Mucosa of stomach (tissue), 1 donor: ENCODE data around the gene ABCG1.

Source experiments
- H3K27me3 ChIP-seq: one replicate; pipeline ENCODE4 v1.7.0; 2013; ENCODE audit warnings: mild to moderate bottlenecking, low read length; ENCODE audit not compliant: control insufficient read depth, insufficient read depth
- H3K36me3 ChIP-seq: one replicate; pipeline ENCODE4 v1.7.0; 2013; ENCODE audit warnings: low read length; ENCODE audit not compliant: control insufficient read depth, insufficient read depth
- H3K4me1 ChIP-seq: one replicate; pipeline ENCODE4 v1.7.0; 2013; ENCODE audit warnings: mild to moderate bottlenecking, low read length; ENCODE audit not compliant: control insufficient read depth, insufficient read depth
- H3K4me3 ChIP-seq: one replicate; pipeline ENCODE4 v1.7.0; 2013; ENCODE audit warnings: low read length
- H3K9ac ChIP-seq: one replicate; pipeline ENCODE4 v1.7.0; 2013; ENCODE audit warnings: mild to moderate bottlenecking, low read length, moderate library complexity
- H3K9me3 ChIP-seq: one replicate; pipeline ENCODE4 v1.7.0; 2013; ENCODE audit warnings: mild to moderate bottlenecking, low read length, moderate library complexity; ENCODE audit not compliant: control insufficient read depth
- donor health status: Pancreatic carcinoma.

The ABCG1 gene

GRCh38 chr21:42194863-42195262 is 24.1 kb upstream of the ABCG1 start:
- no peaks in the 10 kb centered on the region for H3K9me3 ChIP-seq
- no peak overlapping the region for H3K4me3 ChIP-seq
- H3K36me3 ChIP-seq = no peaks in the 10 kb centered on the region
- H3K4me1 ChIP-seq = peaks cover 24% of the 10 kb centered on the region
- H3K9ac ChIP-seq = no peak overlapping the region
- H3K27me3 ChIP-seq = no peaks in the 10 kb centered on the region

DNA sequence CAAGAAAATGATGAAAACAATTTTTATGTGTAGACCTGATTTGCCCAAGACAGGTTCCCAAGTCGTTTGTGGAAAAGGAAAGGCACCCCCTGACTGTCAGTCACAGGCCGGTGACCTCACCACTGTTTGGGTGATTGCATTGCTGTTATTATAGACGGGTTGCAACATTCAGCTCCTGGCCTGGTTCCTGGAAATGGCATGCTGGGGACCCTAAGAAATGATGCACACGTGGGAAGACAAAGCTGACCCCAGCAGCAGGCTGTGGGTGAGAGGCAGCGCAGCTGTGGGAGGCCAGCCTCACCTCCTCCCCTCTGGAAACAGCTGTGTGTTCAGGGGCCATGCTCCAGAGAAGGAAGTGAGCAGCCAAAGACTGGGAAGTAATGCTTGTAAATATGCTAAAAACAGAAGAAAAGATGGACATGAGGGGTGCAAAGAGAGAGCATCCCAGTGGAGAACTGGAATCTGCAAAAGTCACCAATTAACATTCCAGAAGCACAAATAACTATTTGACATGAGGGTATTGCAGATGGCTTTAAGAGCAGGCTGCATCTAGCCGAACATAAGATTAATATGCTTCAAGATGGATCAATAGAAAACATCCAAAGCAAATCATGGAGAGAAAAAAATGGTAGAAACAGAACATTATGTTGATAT is 23.4 kb upstream of the ABCG1 start:
- Histone ChIP-seq H3K27me3 (no peaks in the 10 kb centered on the region), H3K9ac (no peak overlapping the region), H3K4me3 (no peak overlapping the region), H3K9me3 (no peaks in the 10 kb centered on the region), H3K36me3 (no peaks in the 10 kb centered on the region), H3K4me1 (peaks cover 31% of the 10 kb centered on the region)

- Histone ChIP-seq H3K9me3 (no peaks in the 10 kb centered on the region), H3K4me3 (no peak overlapping the region), H3K27me3 (no peaks in the 10 kb centered on the region), H3K36me3 (no peaks in the 10 kb centered on the region), H3K9ac (no peak overlapping the region), H3K4me1 (peaks cover 42% of the 10 kb centered on the region)
These were observed 19.7 kb upstream of the ABCG1 start for GRCh38 chr21:42198929-42199867.

DNA sequence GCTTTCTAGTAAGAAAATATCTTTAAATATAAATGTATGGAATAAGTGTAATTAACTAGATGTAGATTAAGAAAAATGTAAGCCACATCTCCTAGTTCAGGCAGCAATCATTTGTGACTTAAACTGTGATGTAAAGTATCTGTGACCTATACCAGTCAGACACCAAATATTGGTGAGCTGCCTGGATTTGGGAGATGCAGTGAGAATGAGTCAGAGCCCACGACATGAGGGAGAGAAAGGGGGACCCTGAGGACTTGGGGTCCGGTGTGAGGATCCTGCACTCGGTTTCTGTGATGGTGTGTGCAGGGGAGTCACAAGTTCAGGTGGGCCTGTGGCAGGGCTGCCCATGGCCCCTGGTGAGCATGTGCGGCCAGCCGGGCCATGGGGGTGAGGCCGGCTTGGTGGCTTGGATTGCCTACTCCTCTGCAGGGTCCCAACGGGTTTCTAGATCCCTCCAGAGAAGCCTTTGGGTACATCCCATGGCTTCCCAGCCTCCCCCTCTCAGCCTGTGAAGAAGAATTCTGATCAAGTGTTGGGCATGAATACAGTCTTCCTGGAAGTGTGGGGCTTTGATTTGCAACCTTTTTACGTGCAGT is 19.0 kb upstream of the ABCG1 start:
- no peaks in the 10 kb centered on the region for H3K9me3 ChIP-seq
- H3K9ac ChIP-seq = no peak overlapping the region
- H3K4me1 ChIP-seq = peaks cover 42% of the 10 kb centered on the region
- H3K36me3 ChIP-seq = no peaks in the 10 kb centered on the region
- H3K4me3 ChIP-seq = no peak overlapping the region
- H3K27me3 ChIP-seq = no peaks in the 10 kb centered on the region

GRCh38 chr21:42200906-42201614 is 17.9 kb upstream of the ABCG1 start:
- no peaks in the 10 kb centered on the region for H3K9me3 ChIP-seq
- peaks cover 35% of the 10 kb centered on the region for H3K4me1 ChIP-seq
- H3K27me3 ChIP-seq = no peaks in the 10 kb centered on the region
- no peaks in the 10 kb centered on the region for H3K36me3 ChIP-seq
- H3K9ac ChIP-seq = no peak overlapping the region
- no peak overlapping the region for H3K4me3 ChIP-seq

- Histone ChIP-seq H3K9ac (no peak overlapping the region), H3K36me3 (no peaks in the 10 kb centered on the region), H3K27me3 (no peaks in the 10 kb centered on the region), H3K9me3 (no peaks in the 10 kb centered on the region), H3K4me3 (no peak overlapping the region), H3K4me1 (peaks cover 35% of the 10 kb centered on the region)
These were observed 17.3 kb upstream of the ABCG1 start for GRCh38 chr21:42201615-42202161.

- peaks cover 35% of the 10 kb centered on the region for H3K4me1 ChIP-seq
- H3K9me3 ChIP-seq = no peaks in the 10 kb centered on the region
- no peak overlapping the region for H3K9ac ChIP-seq
- no peak overlapping the region for H3K4me3 ChIP-seq
- H3K27me3 ChIP-seq = no peaks in the 10 kb centered on the region
- no peaks in the 10 kb centered on the region for H3K36me3 ChIP-seq
These were observed 16.6 kb upstream of the ABCG1 start for GRCh38 chr21:42202321-42202720.

DNA sequence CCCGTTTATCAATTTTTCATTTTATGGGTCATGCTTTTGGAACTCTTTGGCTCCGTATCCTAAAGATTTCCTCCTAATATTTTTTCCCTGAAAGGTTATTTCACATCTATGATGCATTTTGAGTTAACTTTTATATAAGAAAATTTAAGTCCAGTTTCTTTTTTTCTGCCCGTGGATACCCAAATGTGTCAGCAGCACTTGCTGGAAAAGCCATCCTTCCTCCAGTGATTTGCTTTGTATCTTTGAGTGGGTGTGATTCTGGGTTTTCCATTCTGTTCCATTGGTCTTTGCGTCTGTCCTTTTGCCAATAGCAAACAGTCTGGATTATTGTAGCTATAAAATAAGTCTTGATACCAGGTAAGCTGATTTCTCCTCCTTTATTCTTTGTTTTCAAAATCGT is 15.6 kb upstream of the ABCG1 start:
- Histone ChIP-seq H3K36me3 (no peaks in the 10 kb centered on the region), H3K9ac (no peak overlapping the region), H3K9me3 (no peaks in the 10 kb centered on the region), H3K4me1 (peaks cover 33% of the 10 kb centered on the region), H3K4me3 (no peak overlapping the region), H3K27me3 (no peaks in the 10 kb centered on the region)

GRCh38 chr21:42203936-42204335 is 15.0 kb upstream of the ABCG1 start:
- no peaks in the 10 kb centered on the region for H3K27me3 ChIP-seq
- H3K4me1 ChIP-seq = peaks cover 27% of the 10 kb centered on the region
- no peaks in the 10 kb centered on the region for H3K36me3 ChIP-seq
- no peak overlapping the region for H3K9ac ChIP-seq
- no peak overlapping the region for H3K4me3 ChIP-seq
- no peaks in the 10 kb centered on the region for H3K9me3 ChIP-seq

DNA sequence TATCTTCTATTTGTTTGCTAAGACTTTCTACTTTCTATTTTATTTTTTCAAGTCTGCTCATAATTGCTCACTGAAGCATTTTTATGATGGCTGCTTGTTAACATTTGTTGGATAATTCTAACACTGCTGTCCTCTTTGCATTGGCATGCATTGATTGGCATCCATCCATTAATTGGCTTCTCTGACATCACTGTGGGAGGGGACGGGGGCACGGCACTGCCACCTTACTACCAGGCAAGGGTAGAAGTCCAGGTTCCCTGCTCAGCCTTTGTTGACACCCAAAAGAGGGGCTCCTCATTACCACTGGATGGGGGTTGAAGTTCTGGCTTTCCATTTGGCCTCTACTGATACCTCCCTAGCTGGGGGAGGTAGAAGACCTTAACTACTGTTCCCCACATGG is 11.5 kb upstream of the ABCG1 start:
- Histone ChIP-seq H3K4me1 (no peaks in the 10 kb centered on the region), H3K9ac (no peak overlapping the region), H3K4me3 (no peak overlapping the region), H3K27me3 (no peaks in the 10 kb centered on the region), H3K9me3 (no peaks in the 10 kb centered on the region), H3K36me3 (no peaks in the 10 kb centered on the region)

DNA sequence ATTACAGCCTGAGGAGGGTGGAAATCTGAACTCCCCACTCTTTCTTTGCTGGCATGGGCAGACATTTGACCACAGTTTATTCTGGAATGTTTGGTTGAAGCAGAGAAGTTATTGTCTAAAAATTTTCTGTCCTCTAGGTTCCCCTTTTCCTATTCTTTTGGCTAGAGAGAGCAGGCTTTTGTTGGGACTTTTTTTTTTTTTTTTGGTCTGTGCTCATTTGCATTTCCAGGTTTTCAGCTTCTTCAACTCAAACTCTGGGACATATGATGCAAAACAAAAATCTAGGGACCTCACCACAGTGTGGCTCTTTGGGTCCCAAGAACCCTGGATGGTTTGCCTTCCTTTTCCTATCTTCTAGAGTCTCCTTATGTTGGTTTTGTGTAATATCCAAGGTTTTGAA is 10.9 kb upstream of the ABCG1 start:
- H3K4me1 ChIP-seq = no peaks in the 10 kb centered on the region
- no peaks in the 10 kb centered on the region for H3K36me3 ChIP-seq
- no peaks in the 10 kb centered on the region for H3K9me3 ChIP-seq
- H3K9ac ChIP-seq = no peak overlapping the region
- no peaks in the 10 kb centered on the region for H3K27me3 ChIP-seq
- no peak overlapping the region for H3K4me3 ChIP-seq
